H9 (cell line): ENCODE results near the gene FAS. TPM values are rescaled to one million over a fixed set of nuclear protein-coding genes. Genes with fewer than 3 reads are reported as not detected.

Experiments used
- DNase-seq: peaks from one replicate; pipeline ENCODE4 v3.0.0-alpha.2; 2017
- H2AFZ ChIP-seq: one replicate; pipeline ENCODE4 v1.6.1; 2013; ENCODE audit warnings: mild to moderate bottlenecking, low read length, control low read depth, moderate library complexity
- H2AK5ac ChIP-seq: 2 replicates; pipeline ENCODE4 v1.6.1; 2013; ENCODE audit warnings: low read length, control low read depth, mixed read lengths; ENCODE audit not compliant: insufficient read length
- H2BK120ac ChIP-seq: one replicate; pipeline ENCODE4 v1.6.1; 2013; ENCODE audit warnings: low read depth, mild to moderate bottlenecking, low read length, control low read depth, inconsistent platforms; ENCODE audit not compliant: poor library complexity, severe bottlenecking
- H2BK12ac ChIP-seq: 2 replicates; pipeline ENCODE4 v1.6.1; 2013; ENCODE audit warnings: low read length, control low read depth, mixed read lengths, low read depth; ENCODE audit not compliant: insufficient read length
- H2BK15ac ChIP-seq: 2 replicates; pipeline ENCODE4 v1.6.1; 2013; ENCODE audit warnings: low read depth, low read length, control low read depth
- H2BK20ac ChIP-seq: one replicate; pipeline ENCODE4 v1.6.1; 2013; ENCODE audit warnings: low read depth, mild to moderate bottlenecking, low read length, control low read depth, inconsistent platforms; ENCODE audit not compliant: poor library complexity, severe bottlenecking
- H2BK5ac ChIP-seq: 2 replicates; pipeline ENCODE4 v1.6.1; 2013; ENCODE audit warnings: low read length, control low read depth, mixed read lengths; ENCODE audit not compliant: insufficient read length
- H3K14ac ChIP-seq: 2 replicates; pipeline ENCODE4 v1.6.1; 2013; ENCODE audit warnings: low read length, control low read depth; ENCODE audit not compliant: insufficient read depth
- H3K18ac ChIP-seq: 2 replicates; pipeline ENCODE4 v1.6.1; 2013; ENCODE audit warnings: low read depth, mild to moderate bottlenecking, mixed read lengths, low read length, control low read depth; ENCODE audit not compliant: insufficient read length
- H3K23ac ChIP-seq: 2 replicates; pipeline ENCODE4 v1.6.1; 2013; ENCODE audit warnings: low read length, control low read depth, mixed read lengths, low read depth; ENCODE audit not compliant: insufficient read length
- H3K23me2 ChIP-seq: 2 replicates; pipeline ENCODE4 v1.6.1; 2013; ENCODE audit warnings: low read depth, mild to moderate bottlenecking, mixed read lengths, low read length, control low read depth; ENCODE audit not compliant: insufficient read length, poor library complexity, severe bottlenecking
- H3K27ac ChIP-seq: 2 replicates; pipeline ENCODE4 v1.5.1; 2013; ENCODE audit warnings: low read length, control low read depth, mixed read lengths, low read depth; ENCODE audit not compliant: insufficient read length
- H3K27me3 ChIP-seq: 2 replicates; pipeline ENCODE4 v1.6.1; 2013; ENCODE audit warnings: low read length, control low read depth, inconsistent platforms; ENCODE audit not compliant: insufficient read depth
- H3K4ac ChIP-seq: 2 replicates; pipeline ENCODE4 v1.6.1; 2013; ENCODE audit warnings: low read depth, mild to moderate bottlenecking, control low read depth, inconsistent platforms, low read length, moderate library complexity
- H3K4me1 ChIP-seq: 2 replicates; pipeline ENCODE4 v1.6.1; 2013; ENCODE audit warnings: low read length, control low read depth, inconsistent platforms; ENCODE audit not compliant: insufficient read depth
- H3K4me2 ChIP-seq: 2 replicates; pipeline ENCODE4 v1.6.1; 2013; ENCODE audit warnings: low read length, control low read depth, mixed read lengths; ENCODE audit not compliant: insufficient read length, insufficient read depth
- H3K56ac ChIP-seq: 2 replicates; pipeline ENCODE4 v1.6.1; 2013; ENCODE audit warnings: low read depth, mild to moderate bottlenecking, mixed read lengths, low read length, control low read depth; ENCODE audit not compliant: insufficient read length
- H3K79me1 ChIP-seq: 2 replicates; pipeline ENCODE4 v1.6.1; 2013; ENCODE audit warnings: low read depth, mild to moderate bottlenecking, moderate library complexity, low read length, control low read depth, inconsistent platforms; ENCODE audit not compliant: insufficient read depth, poor library complexity, severe bottlenecking
- H3K79me2 ChIP-seq: 2 replicates; pipeline ENCODE4 v1.6.1; 2013; ENCODE audit warnings: low read length, control low read depth, inconsistent platforms; ENCODE audit not compliant: insufficient read depth
- H3K9ac ChIP-seq: 2 replicates; pipeline ENCODE4 v1.6.1; 2013; ENCODE audit warnings: low read length, control low read depth, mixed read lengths; ENCODE audit not compliant: insufficient read length; ENCODE audit errors: extremely low read depth
- H3K9me3 ChIP-seq: one replicate; pipeline ENCODE4 v1.6.1; 2013; ENCODE audit warnings: low read depth, low read length, inconsistent platforms; ENCODE audit not compliant: control insufficient read depth
- H3T11ph ChIP-seq: one replicate; pipeline ENCODE4 v1.6.1; 2013; ENCODE audit warnings: mild to moderate bottlenecking, low read length, control low read depth, inconsistent platforms
- H4K20me1 ChIP-seq: one replicate; pipeline ENCODE4 v1.6.1; 2013; ENCODE audit not compliant: control insufficient read depth, insufficient read length, insufficient read depth
- H4K5ac ChIP-seq: 2 replicates; pipeline ENCODE4 v1.6.1; 2013; ENCODE audit warnings: low read depth, mild to moderate bottlenecking, mixed read lengths, low read length, control low read depth; ENCODE audit not compliant: insufficient read length
- H4K8ac ChIP-seq: replicated peaks from 2 replicates; pipeline ENCODE4 v1.6.1; 2013; ENCODE audit warnings: low read length, control low read depth, mixed read lengths, low read depth; ENCODE audit not compliant: insufficient read length
- H4K91ac ChIP-seq: 2 replicates; pipeline ENCODE4 v1.6.1; 2013; ENCODE audit warnings: low read depth, mild to moderate bottlenecking, moderate library complexity, mixed read lengths, low read length, control low read depth; ENCODE audit not compliant: insufficient read length
- H3K27ac Mint-ChIP-seq, 3 experiments: 2 replicates in 2 of 3; 3 replicates in 1 of 3; pipeline ENCODE4 v1.8.0; 2020 to 2021; ENCODE audit warnings: mixed read lengths in 3 of 3, mild to moderate bottlenecking in 1 of 3, moderate library complexity in 1 of 3
- H3K27me3 Mint-ChIP-seq: 2 replicates; pipeline ENCODE4 v1.8.0; 2021; ENCODE audit warnings: low read depth, mild to moderate bottlenecking, moderate library complexity, mixed read lengths
- H3K36me3 Mint-ChIP-seq, 3 experiments: 2 replicates in 2 of 3; 3 replicates in 1 of 3; pipeline ENCODE4 v1.8.0; 2020 to 2021; ENCODE audit warnings: low read depth in 3 of 3, mixed read lengths in 3 of 3; ENCODE audit not compliant: insufficient read depth in 1 of 3
- H3K4me1 Mint-ChIP-seq, 2 experiments: 2 replicates each; pipeline ENCODE4 v1.8.0; 2020; ENCODE audit warnings: mixed read lengths in 2 of 2
- H3K4me3 Mint-ChIP-seq, 2 experiments: 2 replicates in 1 of 2; 3 replicates in 1 of 2; pipeline ENCODE4 v1.8.0; 2020 to 2021; ENCODE audit warnings: mild to moderate bottlenecking in 2 of 2, mixed read lengths in 2 of 2, moderate library complexity in 1 of 2
- H3K9me3 Mint-ChIP-seq, 2 experiments: 2 replicates in 1 of 2; 3 replicates in 1 of 2; pipeline ENCODE4 v1.8.0; 2020; ENCODE audit warnings: mild to moderate bottlenecking in 2 of 2, mixed read lengths in 2 of 2, moderate library complexity in 1 of 2
- WGBS: extraction: QIAGEN DNeasy Blood & Tissue Kit; methylation state at CpG from one replicate; pipeline ENCODE4 v1.1.7; 2013; ENCODE audit warnings: missing lambda C conversion rate, low lambda C conversion rate, mixed read lengths; ENCODE audit not compliant: insufficient read length; ENCODE audit errors: extremely low coverage; 5-methylcytosine and 5-hydroxymethylcytosine counted together
- total RNA-seq: library from RNA; stranded (reverse); gene quantifications from 2 replicates; pipeline ENCODE4 v1.2.1, GENCODE V29; 2021
- TF ChIP-seq, protein P1 (sequence below): fragments of 200-600 bp; sonication (generic); conservative IDR thresholded peaks from 3 replicates; pipeline ENCODE4 v1.8.0; 2021; ENCODE audit warnings: antibody characterized with exemption, mild to moderate bottlenecking

The FAS gene
- total RNA-seq, 1 experiment from 2014 or later = 3.0 TPM

DNA sequence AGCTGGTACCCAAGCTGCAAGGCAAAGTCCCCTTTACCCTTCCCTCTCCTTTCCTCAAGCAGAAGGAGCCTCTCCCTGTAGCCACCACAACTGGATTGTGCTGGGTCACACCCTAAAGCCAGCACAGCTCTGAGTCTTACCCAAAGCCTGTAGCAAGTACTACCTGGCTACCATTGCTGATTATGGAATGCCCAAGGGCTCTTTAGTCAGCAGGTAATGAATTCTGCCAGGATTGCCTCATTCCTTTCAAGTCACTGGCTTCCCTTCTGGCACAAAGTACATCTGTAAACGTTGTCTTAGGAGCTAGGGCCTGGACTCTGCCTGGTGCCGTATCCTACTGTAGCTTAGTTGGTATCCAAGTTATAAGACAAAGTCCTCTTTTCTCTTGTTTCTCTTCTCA is 52.0 kb downstream of the FAS start:
- no peak overlapping the region for H2BK5ac ChIP-seq
- Mint-ChIP-seq H3K27ac (peak overlapping the region in 1 of 3 experiments; percentile 38; a peak in 1 of 7 replicates), H3K9me3 (no peaks in the 10 kb centered on the region), H3K4me1 (peaks cover 6 to 11% of the 10 kb centered on the region in 2 experiments), H3K27me3 (no peaks in the 10 kb centered on the region), H3K4me3 (no peak overlapping the region), H3K36me3 (no peaks in the 10 kb centered on the region)
- no peak overlapping the region for H3K23ac ChIP-seq
- H2AK5ac ChIP-seq = no peak overlapping the region
- H3K27me3 ChIP-seq = no peaks in the 10 kb centered on the region
- H3K9ac ChIP-seq = no peak overlapping the region
- H4K20me1 ChIP-seq = no peaks in the 10 kb centered on the region
- H2BK120ac ChIP-seq = no peak overlapping the region
- no peak overlapping the region for H3K4me2 ChIP-seq
- no peak for DNase-seq
- no peak overlapping the region for H2AFZ ChIP-seq
- H3K27ac ChIP-seq = no peak overlapping the region
- H3K4ac ChIP-seq = no peak overlapping the region
- H3K9me3 ChIP-seq = no peaks in the 10 kb centered on the region
- no peaks in the 10 kb centered on the region for H3K23me2 ChIP-seq
- no peak overlapping the region for H3T11ph ChIP-seq
- no peak overlapping the region for H3K56ac ChIP-seq
- H3K18ac ChIP-seq = no peak overlapping the region
- WGBS = no CpG with 5 or more reads among the region's 2 CpGs
- no peaks in the 10 kb centered on the region for H3K79me1 ChIP-seq
- no peaks in the 10 kb centered on the region; the same call in 1 of the 2 replicates for H3K4me1 ChIP-seq
- H4K91ac ChIP-seq = no peak overlapping the region
- TF ChIP-seq, protein P1, sequence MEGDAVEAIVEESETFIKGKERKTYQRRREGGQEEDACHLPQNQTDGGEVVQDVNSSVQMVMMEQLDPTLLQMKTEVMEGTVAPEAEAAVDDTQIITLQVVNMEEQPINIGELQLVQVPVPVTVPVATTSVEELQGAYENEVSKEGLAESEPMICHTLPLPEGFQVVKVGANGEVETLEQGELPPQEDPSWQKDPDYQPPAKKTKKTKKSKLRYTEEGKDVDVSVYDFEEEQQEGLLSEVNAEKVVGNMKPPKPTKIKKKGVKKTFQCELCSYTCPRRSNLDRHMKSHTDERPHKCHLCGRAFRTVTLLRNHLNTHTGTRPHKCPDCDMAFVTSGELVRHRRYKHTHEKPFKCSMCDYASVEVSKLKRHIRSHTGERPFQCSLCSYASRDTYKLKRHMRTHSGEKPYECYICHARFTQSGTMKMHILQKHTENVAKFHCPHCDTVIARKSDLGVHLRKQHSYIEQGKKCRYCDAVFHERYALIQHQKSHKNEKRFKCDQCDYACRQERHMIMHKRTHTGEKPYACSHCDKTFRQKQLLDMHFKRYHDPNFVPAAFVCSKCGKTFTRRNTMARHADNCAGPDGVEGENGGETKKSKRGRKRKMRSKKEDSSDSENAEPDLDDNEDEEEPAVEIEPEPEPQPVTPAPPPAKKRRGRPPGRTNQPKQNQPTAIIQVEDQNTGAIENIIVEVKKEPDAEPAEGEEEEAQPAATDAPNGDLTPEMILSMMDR = no peak
- H4K8ac ChIP-seq = no peak overlapping the region
- no peak overlapping the region for H2BK20ac ChIP-seq
- no peaks in the 10 kb centered on the region for H3K79me2 ChIP-seq
- no peak overlapping the region for H3K14ac ChIP-seq
- no peak overlapping the region for H2BK15ac ChIP-seq
- no peak overlapping the region for H4K5ac ChIP-seq
- no peak overlapping the region for H2BK12ac ChIP-seq
